ENCODE results near the gene RSBN1L. TPM values are rescaled to one million over a fixed set of nuclear protein-coding genes. Genes with fewer than 3 reads are reported as not detected.

RSBN1L gene
- total RNA-seq, 1 experiment from 2014 or later = 23.2 TPM

DNA sequence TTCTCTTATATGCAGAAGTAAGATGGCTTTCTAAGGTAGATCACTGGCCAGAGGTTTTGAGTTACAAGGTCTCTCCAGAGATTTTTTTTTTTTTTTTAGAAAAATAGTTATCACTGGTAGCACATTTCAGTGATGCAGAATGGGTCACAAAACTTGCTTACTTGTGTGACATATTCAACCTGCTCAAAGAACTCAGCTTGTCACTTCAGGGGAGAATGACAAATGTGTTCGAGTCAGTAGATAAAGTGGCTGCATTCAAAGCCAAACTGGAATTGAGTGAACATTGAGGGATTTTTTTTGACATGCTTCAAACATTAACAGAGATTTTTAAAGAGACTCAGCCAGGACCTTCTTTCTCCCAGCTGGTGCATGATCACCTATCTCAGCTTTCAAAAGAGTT is 135.7 kb downstream of the RSBN1L start:
- no peak for DNase-seq (ENCODE audit: low spot score)
- CTCF ChIA-PET = no interaction called here
- Histone ChIP-seq H3K4me1 (ENCODE audit: insufficient read depth, low read length, poor library complexity, severe bottlenecking) (peaks cover 3% of the 10 kb centered on the region), H3K36me3 (ENCODE audit: insufficient read depth, low read length, poor library complexity, severe bottlenecking) (no peaks in the 10 kb centered on the region), H3K27ac (ENCODE audit: low read depth, low read length, poor library complexity, severe bottlenecking) (no peak overlapping the region), H3K27me3 (replicated peaks; ENCODE audit: insufficient read depth, low read depth, low read length, poor library complexity) (no peaks in the 10 kb centered on the region), H3K9me3 (ENCODE audit: low read depth, low read length, poor library complexity, severe bottlenecking) (no peaks in the 10 kb centered on the region), H3K4me3 (ENCODE audit: low read depth, low read length, poor library complexity, severe bottlenecking) (no peak overlapping the region)
- intact Hi-C loops (cut with micrococcal nuclease; ENCODE audit: unreplicated experiment) = no loop called here
- POLR2A ChIA-PET (ENCODE audit: low non-redundant PET) = no interaction called here
- BruUV-seq (replicated peaks) = no TSS peak
- TF ChIP-seq, protein P1, sequence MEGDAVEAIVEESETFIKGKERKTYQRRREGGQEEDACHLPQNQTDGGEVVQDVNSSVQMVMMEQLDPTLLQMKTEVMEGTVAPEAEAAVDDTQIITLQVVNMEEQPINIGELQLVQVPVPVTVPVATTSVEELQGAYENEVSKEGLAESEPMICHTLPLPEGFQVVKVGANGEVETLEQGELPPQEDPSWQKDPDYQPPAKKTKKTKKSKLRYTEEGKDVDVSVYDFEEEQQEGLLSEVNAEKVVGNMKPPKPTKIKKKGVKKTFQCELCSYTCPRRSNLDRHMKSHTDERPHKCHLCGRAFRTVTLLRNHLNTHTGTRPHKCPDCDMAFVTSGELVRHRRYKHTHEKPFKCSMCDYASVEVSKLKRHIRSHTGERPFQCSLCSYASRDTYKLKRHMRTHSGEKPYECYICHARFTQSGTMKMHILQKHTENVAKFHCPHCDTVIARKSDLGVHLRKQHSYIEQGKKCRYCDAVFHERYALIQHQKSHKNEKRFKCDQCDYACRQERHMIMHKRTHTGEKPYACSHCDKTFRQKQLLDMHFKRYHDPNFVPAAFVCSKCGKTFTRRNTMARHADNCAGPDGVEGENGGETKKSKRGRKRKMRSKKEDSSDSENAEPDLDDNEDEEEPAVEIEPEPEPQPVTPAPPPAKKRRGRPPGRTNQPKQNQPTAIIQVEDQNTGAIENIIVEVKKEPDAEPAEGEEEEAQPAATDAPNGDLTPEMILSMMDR (conservative IDR thresholded peaks at IDR 0.05; ENCODE audit: low read depth, low read length) = no peak
- no peak for TF ChIP-seq EZH2 (IDR thresholded peaks at IDR 0.05; ENCODE audit: borderline replicate concordance, low read depth, low read length, poor library complexity, severe bottlenecking)

Other genes starting within 250 kb of the RSBN1L start
- 54.3 and 63.3 TPM in 2 replicates for gene PTPN12, start 159.2 kb upstream of the RSBN1L start, total RNA-seq (2021)
- gene TMEM60, start 102.0 kb downstream of the RSBN1L start, total RNA-seq (2021) = 13.4 and 14.8 TPM in 2 replicates
- gene PHTF2, start 102.3 kb downstream of the RSBN1L start, total RNA-seq (2021) = 34.4 and 36.6 TPM in 2 replicates